HAP-1 (cell line): Measurements from ENCODE around the gene GLIS2.
"Not testable (repeated sequence)": the region's sequence is repeated elsewhere in the genome, so short reads cannot be mapped to it uniquely, and the experiment has no call there.

ENCODE experiments used
- DNase-seq, 2 experiments: peaks; one replicate each; pipeline ENCODE4 v3.0.0-alpha.2; 2016 to 2020; ENCODE audit warnings: low spot score in 2 of 2
- H3K27me3 ChIP-seq: fragments of 250-450 bp; sonication (Bioruptor Pico); 2 replicates; pipeline ENCODE4 v1.5.1; 2020; ENCODE audit warnings: low read depth, mild to moderate bottlenecking, moderate library complexity
- H3K36me3 ChIP-seq: fragments of 250-450 bp; sonication (Bioruptor Pico); replicated peaks from 2 replicates; pipeline ENCODE4 v1.5.1; 2020; ENCODE audit warnings: mild to moderate bottlenecking
- H3K4me1 ChIP-seq: fragments of 250-450 bp; sonication (Bioruptor Pico); 2 replicates; pipeline ENCODE4 v1.5.1; 2020; ENCODE audit warnings: mild to moderate bottlenecking
- H3K4me3 ChIP-seq: fragments of 250-450 bp; sonication (Bioruptor Pico); 2 replicates; pipeline ENCODE4 v1.5.1; 2020; ENCODE audit warnings: mild to moderate bottlenecking, moderate library complexity
- H3K9me3 ChIP-seq: fragments of 250-450 bp; sonication (Bioruptor Pico); 2 replicates; pipeline ENCODE4 v1.5.1; 2020; ENCODE audit warnings: mild to moderate bottlenecking, moderate library complexity
- in situ Hi-C: fragments of 300-500 bp; cut with MboI; formaldehyde crosslinking; loops from 3 replicates; pipeline ENCODE4 v1.14.3; 2020; ENCODE audit warnings: low sequenced_read_pairs, inconsistent platforms, mixed read lengths

Gene GLIS2

GRCh38 chr16:4339455-4339854, 23.6 kb downstream of the GLIS2 start:
- no peaks in the 10 kb centered on the region for H3K27me3 ChIP-seq
- no peak overlapping the region for H3K4me3 ChIP-seq
- no peaks in the 10 kb centered on the region for H3K4me1 ChIP-seq
- in situ Hi-C loops, result loop anchor here (10.0 kb wide), 1 partner anchor 145 kb away; no protein-coding TSS in a partner anchor
- no peaks in the 10 kb centered on the region for H3K9me3 ChIP-seq
- H3K36me3 ChIP-seq, result peaks cover 58% of the 10 kb centered on the region
- no peak for DNase-seq

GRCh38 chr16:4339909-4340308, 24.0 kb downstream of the GLIS2 start:
- no peaks in the 10 kb centered on the region for H3K4me1 ChIP-seq
- no peaks in the 10 kb centered on the region for H3K27me3 ChIP-seq
- H3K9me3 ChIP-seq, result no peaks in the 10 kb centered on the region
- peaks cover 53% of the 10 kb centered on the region for H3K36me3 ChIP-seq
- H3K4me3 ChIP-seq, result no peak overlapping the region
- in situ Hi-C loops, result loop anchor here (10.0 kb wide), 1 partner anchor 145 kb away; no protein-coding TSS in a partner anchor
- DNase-seq, result no peak

- Histone ChIP-seq H3K36me3 (peaks cover 48% of the 10 kb centered on the region), H3K4me3 (no peak overlapping the region)
- in situ Hi-C loops, result no loop called here
These were observed 24.6 kb downstream of the GLIS2 start for GRCh38 chr16:4340443-4340842.

GRCh38 chr16:4341250-4341649, 25.4 kb downstream of the GLIS2 start:
- no peaks in the 10 kb centered on the region for H3K27me3 ChIP-seq
- peaks cover 42% of the 10 kb centered on the region for H3K36me3 ChIP-seq
- in situ Hi-C loops, result no loop called here
- no peak for DNase-seq
- H3K4me1 ChIP-seq, result peaks cover 6% of the 10 kb centered on the region
- no peak overlapping the region for H3K4me3 ChIP-seq
- H3K9me3 ChIP-seq, result no peaks in the 10 kb centered on the region

More at GRCh38 chr16:4340443-4340842, 24.6 kb downstream of the GLIS2 start:
- Histone ChIP-seq H3K9me3 (no peaks in the 10 kb centered on the region), H3K4me1 (peaks cover 4% of the 10 kb centered on the region), H3K27me3 (no peaks in the 10 kb centered on the region)
- DNase-seq, result no peak

GRCh38 chr16:4342866-4343744, 27.2 kb downstream of the GLIS2 start:
- DNase-seq, result no peak
- peaks cover 6% of the 10 kb centered on the region for H3K4me1 ChIP-seq
- peaks cover 48% of the 10 kb centered on the region for H3K36me3 ChIP-seq
- no peaks in the 10 kb centered on the region for H3K27me3 ChIP-seq
- in situ Hi-C loops, result no loop called here
- H3K9me3 ChIP-seq, result no peaks in the 10 kb centered on the region
- no peak overlapping the region for H3K4me3 ChIP-seq

- DNase-seq, H3K9me3 ChIP-seq, H3K27me3 ChIP-seq, in situ Hi-C loops, H3K4me3 ChIP-seq, H3K4me1 ChIP-seq: not testable (repeated sequence)
- peaks cover 47% of the 10 kb centered on the region for H3K36me3 ChIP-seq
These were observed 28.6 kb downstream of the GLIS2 start for GRCh38 chr16:4344300-4344982.

- peak overlapping the region; percentile 11 for H3K4me3 ChIP-seq
- H3K4me1 ChIP-seq, result peaks cover 6% of the 10 kb centered on the region
- peak; percentile 69 to 83 for DNase-seq
- in situ Hi-C loops, result no loop called here
- H3K36me3 ChIP-seq, result peaks cover 39% of the 10 kb centered on the region
- no peaks in the 10 kb centered on the region for H3K9me3 ChIP-seq
- no peaks in the 10 kb centered on the region for H3K27me3 ChIP-seq
These were observed 29.3 kb downstream of the GLIS2 start for GRCh38 chr16:4344983-4345835.

- DNase-seq, result no peak
- no peaks in the 10 kb centered on the region for H3K27me3 ChIP-seq
- H3K4me3 ChIP-seq, result no peak overlapping the region
- peaks cover 32% of the 10 kb centered on the region for H3K36me3 ChIP-seq
- in situ Hi-C loops, result no loop called here
- H3K4me1 ChIP-seq, result peaks cover 6% of the 10 kb centered on the region
- no peaks in the 10 kb centered on the region for H3K9me3 ChIP-seq
These were observed 30.2 kb downstream of the GLIS2 start for GRCh38 chr16:4345836-4346781.

GRCh38 chr16:4347010-4347409, 31.1 kb downstream of the GLIS2 start:
- H3K4me3 ChIP-seq, result no peak overlapping the region
- peaks cover 24% of the 10 kb centered on the region for H3K36me3 ChIP-seq
- peaks cover 10% of the 10 kb centered on the region for H3K4me1 ChIP-seq
- DNase-seq, result no peak
- in situ Hi-C loops, result no loop called here
- no peaks in the 10 kb centered on the region for H3K27me3 ChIP-seq
- H3K9me3 ChIP-seq, result no peaks in the 10 kb centered on the region

GRCh38 chr16:4347765-4348509, 32.1 kb downstream of the GLIS2 start:
- peaks cover 23% of the 10 kb centered on the region for H3K36me3 ChIP-seq
- H3K4me1 ChIP-seq, result peaks cover 10% of the 10 kb centered on the region
- no peak for DNase-seq
- H3K9me3 ChIP-seq, result no peaks in the 10 kb centered on the region
- in situ Hi-C loops, result no loop called here
- H3K27me3 ChIP-seq, result no peaks in the 10 kb centered on the region
- no peak overlapping the region for H3K4me3 ChIP-seq

- Histone ChIP-seq H3K27me3 (no peaks in the 10 kb centered on the region), H3K4me3 (no peak overlapping the region), H3K4me1 (peaks cover 10% of the 10 kb centered on the region), H3K36me3 (peaks cover 19% of the 10 kb centered on the region), H3K9me3 (no peaks in the 10 kb centered on the region)
- DNase-seq, result no peak
- in situ Hi-C loops, result no loop called here
These were observed 33.5 kb downstream of the GLIS2 start for GRCh38 chr16:4349332-4349731.

GRCh38 chr16:4350365-4350786, 34.5 kb downstream of the GLIS2 start:
- Histone ChIP-seq H3K4me3 (peak overlapping the region; percentile 86), H3K27me3 (no peaks in the 10 kb centered on the region), H3K36me3 (peaks cover 19% of the 10 kb centered on the region), H3K9me3 (no peaks in the 10 kb centered on the region), H3K4me1 (peaks cover 6% of the 10 kb centered on the region)
- in situ Hi-C loops, result loop anchor here (5.0 kb wide), 1 partner anchor 62 kb away; no protein-coding TSS in a partner anchor
- no peak for DNase-seq
